Duodenal mucosa (tissue), 2 donors: Measurements from ENCODE around the gene HJURP.
A peak's percentile ranks its signal among the peaks of the same experiment; 100 is the strongest.

ENCODE experiments used
- H3K27ac ChIP-seq: one replicate; pipeline ENCODE4 v1.7.0; 2013; ENCODE audit warnings: low read depth, low read length
- H3K27me3 ChIP-seq, 2 donors: one replicate each; pipeline ENCODE4 v1.7.0; 2013; ENCODE audit warnings: low read length in 2 of 2, control low read depth in 1 of 2; ENCODE audit not compliant: insufficient read depth in 2 of 2, control insufficient read depth in 1 of 2
- H3K36me3 ChIP-seq, 2 donors: one replicate each; pipeline ENCODE4 v1.7.0; 2013; ENCODE audit warnings: low read length in 2 of 2, control low read depth in 1 of 2; ENCODE audit not compliant: insufficient read depth in 2 of 2, control insufficient read depth in 1 of 2
- H3K4me1 ChIP-seq, 2 donors: one replicate each; pipeline ENCODE4 v1.7.0; 2013; ENCODE audit warnings: low read length in 2 of 2, control low read depth in 1 of 2; ENCODE audit not compliant: insufficient read depth in 2 of 2, control insufficient read depth in 1 of 2
- H3K4me3 ChIP-seq, 2 donors: one replicate each; pipeline ENCODE4 v1.7.0; 2013; ENCODE audit warnings: low read length in 2 of 2, low read depth in 1 of 2
- H3K9ac ChIP-seq, 2 donors: one replicate each; pipeline ENCODE4 v1.7.0; 2013; ENCODE audit warnings: low read length in 2 of 2, low read depth in 1 of 2
- H3K9me3 ChIP-seq, 2 donors: one replicate each; pipeline ENCODE4 v1.7.0; 2013; ENCODE audit warnings: low read length in 2 of 2, control low read depth in 1 of 2; ENCODE audit not compliant: control insufficient read depth in 1 of 2

The HJURP gene

GRCh38 chr2:233865838-233866237, 11.5 kb upstream of the HJURP start:
- Histone ChIP-seq H3K27me3 (peaks cover under 1 to 9% of the 10 kb centered on the region in 2 donors), H3K4me1 (no peaks in the 10 kb centered on the region), H3K4me3 (no peak overlapping the region), H3K27ac (no peak overlapping the region), H3K9ac (no peak overlapping the region), H3K9me3 (peaks cover 0 to 3% of the 10 kb centered on the region in 2 donors), H3K36me3 (peaks cover 0 to 8% of the 10 kb centered on the region in 2 donors)

DNA sequence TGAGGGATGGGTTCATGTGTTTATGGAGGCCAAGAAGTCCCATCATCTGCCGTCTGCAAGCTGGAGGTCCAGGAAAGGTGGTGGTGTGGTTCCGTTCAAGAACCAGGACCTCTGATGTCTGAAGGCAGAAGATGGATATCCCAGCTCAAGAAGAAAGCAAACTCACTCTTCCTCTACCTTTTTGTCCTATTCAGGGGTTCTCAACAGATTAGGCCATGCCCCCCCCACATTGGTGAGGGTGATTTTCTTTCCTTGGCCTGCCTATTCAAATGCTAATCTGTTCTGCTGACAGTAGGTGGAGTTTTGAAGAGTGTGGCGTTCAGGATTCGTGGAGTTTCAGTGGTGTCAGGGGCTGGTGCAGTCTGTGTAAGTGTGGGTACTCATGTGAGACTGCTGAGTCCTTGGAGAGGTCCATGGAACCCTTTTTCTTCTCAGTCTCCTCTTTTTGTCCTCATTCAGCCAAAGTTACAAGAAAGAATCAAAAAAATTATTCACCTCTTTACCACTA, 8.0 kb upstream of the HJURP start:
- no peak overlapping the region for H3K4me3 ChIP-seq
- H3K4me1 ChIP-seq: peaks cover 5 to 6% of the 10 kb centered on the region in 2 donors
- no peak overlapping the region for H3K27ac ChIP-seq
- no peak overlapping the region for H3K9ac ChIP-seq
- H3K36me3 ChIP-seq: peaks cover 0 to 8% of the 10 kb centered on the region in 2 donors
- H3K27me3 ChIP-seq: no peaks in the 10 kb centered on the region
- no peaks in the 10 kb centered on the region for H3K9me3 ChIP-seq

DNA sequence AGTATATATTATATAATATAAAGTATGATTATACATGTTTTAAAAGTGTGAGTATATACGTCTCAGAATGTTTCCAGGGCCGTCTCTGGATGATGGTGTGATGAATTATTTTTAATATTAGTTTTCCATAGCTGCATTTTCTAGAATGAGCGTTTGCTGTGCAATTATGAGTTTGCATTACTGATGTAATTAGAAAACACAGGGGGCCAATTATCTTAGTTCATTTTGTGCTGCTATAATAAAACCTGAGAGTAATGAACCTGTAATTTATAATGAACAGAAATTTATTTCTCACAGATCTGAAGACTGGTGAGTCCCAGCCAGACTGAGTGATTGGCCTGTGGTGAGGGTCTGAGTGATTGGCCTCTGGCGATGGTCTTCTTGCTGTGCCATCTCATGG, 4.0 kb upstream of the HJURP start:
- H3K36me3 ChIP-seq: no peaks in the 10 kb centered on the region
- no peak overlapping the region for H3K27ac ChIP-seq
- no peak overlapping the region for H3K4me3 ChIP-seq
- H3K9ac ChIP-seq: no peak overlapping the region
- peaks cover 12 to 16% of the 10 kb centered on the region in 2 donors for H3K4me1 ChIP-seq
- no peaks in the 10 kb centered on the region for H3K27me3 ChIP-seq
- no peaks in the 10 kb centered on the region for H3K9me3 ChIP-seq

DNA sequence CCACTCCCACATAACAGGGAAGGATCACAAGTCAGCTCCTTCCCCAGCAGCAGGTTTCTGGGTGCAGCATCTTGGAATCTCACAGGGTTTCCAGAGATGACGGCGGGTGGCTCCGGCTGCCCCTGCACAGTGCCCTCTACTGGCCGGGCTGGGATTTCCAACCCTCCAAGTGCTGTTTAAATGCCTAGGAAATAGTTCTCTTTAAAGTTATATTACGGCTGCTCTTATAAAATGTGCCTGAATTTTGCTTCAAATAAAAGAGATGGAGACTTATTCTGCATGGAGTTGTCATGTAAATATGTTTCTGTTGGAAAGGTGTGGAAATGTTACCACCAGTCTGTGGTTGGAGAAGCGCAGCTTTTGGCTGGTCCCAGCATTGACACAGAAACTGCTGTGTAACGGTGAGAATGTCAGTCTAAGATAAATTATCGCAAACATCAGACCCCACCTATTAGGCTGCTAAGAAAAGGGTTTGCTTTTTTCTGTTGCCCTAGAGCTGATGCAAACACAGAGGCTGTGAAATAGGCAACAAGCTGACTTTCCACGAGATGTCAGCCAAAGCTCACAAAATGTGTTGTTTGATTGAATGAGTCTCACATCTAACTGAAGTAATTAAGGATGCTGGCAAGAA, 3.3 kb upstream of the HJURP start:
- Histone ChIP-seq H3K9me3 (no peaks in the 10 kb centered on the region), H3K4me1 (peaks cover 19 to 23% of the 10 kb centered on the region in 2 donors), H3K4me3 (no peak overlapping the region), H3K9ac (no peak overlapping the region), H3K27ac (no peak overlapping the region), H3K36me3 (no peaks in the 10 kb centered on the region), H3K27me3 (no peaks in the 10 kb centered on the region)

GRCh38 chr2:233856184-233856583, 1.8 kb upstream of the HJURP start:
- H3K36me3 ChIP-seq: no peaks in the 10 kb centered on the region
- H3K4me1 ChIP-seq: peaks cover 25 to 26% of the 10 kb centered on the region in 2 donors
- no peaks in the 10 kb centered on the region for H3K27me3 ChIP-seq
- H3K9me3 ChIP-seq: no peaks in the 10 kb centered on the region
- no peak overlapping the region for H3K27ac ChIP-seq
- no peak overlapping the region for H3K4me3 ChIP-seq
- H3K9ac ChIP-seq: no peak overlapping the region

GRCh38 chr2:233855345-233855744, 1.0 kb upstream of the HJURP start:
- Histone ChIP-seq H3K4me1 (peaks cover 25 to 26% of the 10 kb centered on the region in 2 donors), H3K27me3 (no peaks in the 10 kb centered on the region), H3K36me3 (peaks cover 0 to 3% of the 10 kb centered on the region in 2 donors), H3K9ac (peak overlapping the region in 1 of 2 donors; percentile 60), H3K27ac (no peak overlapping the region), H3K4me3 (peak overlapping the region in 1 of 2 donors; percentile 83), H3K9me3 (no peaks in the 10 kb centered on the region)

GRCh38 chr2:233853883-233854240, 473 bp downstream of the HJURP start:
- peak overlapping the region; percentile 83 to 93 for H3K4me3 ChIP-seq
- peaks cover 25 to 26% of the 10 kb centered on the region in 2 donors for H3K4me1 ChIP-seq
- H3K27me3 ChIP-seq: no peaks in the 10 kb centered on the region
- H3K27ac ChIP-seq: no peak overlapping the region
- peaks cover 0 to 9% of the 10 kb centered on the region in 2 donors for H3K36me3 ChIP-seq
- H3K9ac ChIP-seq: peak overlapping the region; percentile 55 to 63
- no peaks in the 10 kb centered on the region for H3K9me3 ChIP-seq

- H3K9ac ChIP-seq: peak overlapping the region; percentile 55 to 63
- H3K4me3 ChIP-seq: peak overlapping the region; percentile 83 to 93
- H3K27ac ChIP-seq: no peak overlapping the region
- peaks cover 0 to 9% of the 10 kb centered on the region in 2 donors for H3K36me3 ChIP-seq
- H3K27me3 ChIP-seq: no peaks in the 10 kb centered on the region
- peaks cover 25 to 26% of the 10 kb centered on the region in 2 donors for H3K4me1 ChIP-seq
- H3K9me3 ChIP-seq: no peaks in the 10 kb centered on the region
Measured at GRCh38 chr2:233853353-233853752, 982 bp downstream of the HJURP start.

- H3K4me3 ChIP-seq: no peak overlapping the region
- no peak overlapping the region for H3K27ac ChIP-seq
- H3K36me3 ChIP-seq: peaks cover 0 to 15% of the 10 kb centered on the region in 2 donors
- no peak overlapping the region for H3K9ac ChIP-seq
- no peaks in the 10 kb centered on the region for H3K9me3 ChIP-seq
- H3K4me1 ChIP-seq: peaks cover 18 to 19% of the 10 kb centered on the region in 2 donors
- H3K27me3 ChIP-seq: no peaks in the 10 kb centered on the region
Measured at GRCh38 chr2:233852056-233852455, 2.3 kb downstream of the HJURP start.

DNA sequence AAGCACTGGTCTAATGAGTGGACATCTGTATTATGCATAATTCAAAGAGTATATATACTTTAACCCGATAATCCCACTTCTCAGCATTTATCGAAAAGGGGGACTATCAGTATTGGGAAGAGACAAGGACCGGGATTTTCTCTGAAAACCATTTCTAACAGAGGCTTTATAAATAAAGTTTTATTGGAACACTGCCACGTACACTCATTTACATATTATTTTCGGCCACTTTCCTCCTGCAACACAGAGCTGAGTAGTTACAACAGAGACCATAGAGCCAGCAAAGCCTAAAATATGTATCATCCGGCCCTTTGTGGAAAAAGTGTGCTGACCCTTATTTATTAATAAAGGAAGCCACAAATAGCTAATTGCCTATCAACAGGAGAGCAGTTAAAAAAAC, 3.2 kb downstream of the HJURP start:
- no peaks in the 10 kb centered on the region for H3K27me3 ChIP-seq
- no peak overlapping the region for H3K9ac ChIP-seq
- no peaks in the 10 kb centered on the region for H3K9me3 ChIP-seq
- H3K36me3 ChIP-seq: peaks cover 0 to 21% of the 10 kb centered on the region in 2 donors
- H3K27ac ChIP-seq: no peak overlapping the region
- H3K4me3 ChIP-seq: no peak overlapping the region
- H3K4me1 ChIP-seq: peaks cover 18 to 19% of the 10 kb centered on the region in 2 donors
